C4-2B (cell line): ENCODE measurements around the gene PCDHGA4.
A peak's percentile ranks its signal among the peaks of the same experiment; 100 is the strongest.
"Not testable (repeated sequence)": the region's sequence is repeated elsewhere in the genome, so short reads cannot be mapped to it uniquely, and the experiment has no call there.

Experiments used
- H3K27ac ChIP-seq: fragments of 450-650 bp; 2 replicates; pipeline ENCODE4 v1.5.1; 2017
- ZFX ChIP-seq: fragments of 450-650 bp; IDR thresholded peaks from 2 replicates; pipeline ENCODE4 v1.6.1; 2017
- TF ChIP-seq, protein P1 (sequence below): fragments of 450-650 bp; conservative IDR thresholded peaks from 2 replicates; pipeline ENCODE4 v1.5.1; 2017; ENCODE audit warnings: mild to moderate bottlenecking

Gene PCDHGA4

DNA sequence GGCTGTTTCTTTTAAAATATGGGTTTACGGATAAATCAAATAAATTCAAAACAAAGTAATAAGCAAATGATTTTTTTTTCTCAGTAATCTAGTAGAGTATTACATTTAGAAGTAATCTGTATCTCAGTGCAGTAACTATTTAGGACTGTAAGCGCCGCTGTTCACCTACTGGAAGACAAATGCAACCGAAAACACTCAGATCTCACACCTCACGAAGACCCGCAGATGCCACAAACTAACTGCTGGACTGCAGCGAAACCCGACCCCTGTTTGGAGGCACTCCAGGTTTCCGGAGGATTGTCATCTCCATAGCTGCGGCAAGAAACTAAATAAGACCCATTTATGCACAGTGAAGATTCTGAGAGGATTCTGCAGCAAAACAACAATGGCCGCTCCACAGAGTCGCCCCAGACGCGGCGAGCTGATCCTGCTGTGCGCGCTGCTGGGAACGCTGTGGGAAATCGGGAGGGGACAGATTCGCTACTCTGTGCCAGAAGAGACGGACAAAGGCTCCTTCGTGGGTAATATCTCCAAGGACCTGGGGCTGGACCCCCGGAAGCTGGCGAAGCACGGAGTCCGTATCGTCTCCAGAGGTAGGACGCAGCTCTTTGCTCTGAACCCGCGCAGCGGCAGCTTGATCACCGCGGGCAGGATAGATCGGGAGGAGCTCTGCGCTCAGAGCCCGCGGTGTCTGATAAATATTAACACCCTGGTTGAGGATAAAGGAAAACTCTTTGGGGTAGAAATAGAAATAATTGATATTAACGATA is 37.8 kb downstream of the PCDHGA4 start, which contains the start of gene PCDHGA8:
TSS of gene PCDHGA8 (plus strand) at position 205 of the 770 bp plus-strand sequence. CDS start at position 386, 181 bp downstream.
- TF ChIP-seq, protein P1, sequence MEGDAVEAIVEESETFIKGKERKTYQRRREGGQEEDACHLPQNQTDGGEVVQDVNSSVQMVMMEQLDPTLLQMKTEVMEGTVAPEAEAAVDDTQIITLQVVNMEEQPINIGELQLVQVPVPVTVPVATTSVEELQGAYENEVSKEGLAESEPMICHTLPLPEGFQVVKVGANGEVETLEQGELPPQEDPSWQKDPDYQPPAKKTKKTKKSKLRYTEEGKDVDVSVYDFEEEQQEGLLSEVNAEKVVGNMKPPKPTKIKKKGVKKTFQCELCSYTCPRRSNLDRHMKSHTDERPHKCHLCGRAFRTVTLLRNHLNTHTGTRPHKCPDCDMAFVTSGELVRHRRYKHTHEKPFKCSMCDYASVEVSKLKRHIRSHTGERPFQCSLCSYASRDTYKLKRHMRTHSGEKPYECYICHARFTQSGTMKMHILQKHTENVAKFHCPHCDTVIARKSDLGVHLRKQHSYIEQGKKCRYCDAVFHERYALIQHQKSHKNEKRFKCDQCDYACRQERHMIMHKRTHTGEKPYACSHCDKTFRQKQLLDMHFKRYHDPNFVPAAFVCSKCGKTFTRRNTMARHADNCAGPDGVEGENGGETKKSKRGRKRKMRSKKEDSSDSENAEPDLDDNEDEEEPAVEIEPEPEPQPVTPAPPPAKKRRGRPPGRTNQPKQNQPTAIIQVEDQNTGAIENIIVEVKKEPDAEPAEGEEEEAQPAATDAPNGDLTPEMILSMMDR, result peak; percentile 88
- TF ChIP-seq ZFX, result no peak
- no peak within 1 kb of the TSS for H3K27ac ChIP-seq

GRCh38 chr5:141393267-141393666 is 38.4 kb downstream of the PCDHGA4 start:
- no peak overlapping the region for H3K27ac ChIP-seq
- TF ChIP-seq, protein P1, result no peak
- TF ChIP-seq ZFX, result no peak

- H3K27ac ChIP-seq, result not testable (repeated sequence)
Observed at GRCh38 chr5:141394401-141395187, 39.8 kb downstream of the PCDHGA4 start.

DNA sequence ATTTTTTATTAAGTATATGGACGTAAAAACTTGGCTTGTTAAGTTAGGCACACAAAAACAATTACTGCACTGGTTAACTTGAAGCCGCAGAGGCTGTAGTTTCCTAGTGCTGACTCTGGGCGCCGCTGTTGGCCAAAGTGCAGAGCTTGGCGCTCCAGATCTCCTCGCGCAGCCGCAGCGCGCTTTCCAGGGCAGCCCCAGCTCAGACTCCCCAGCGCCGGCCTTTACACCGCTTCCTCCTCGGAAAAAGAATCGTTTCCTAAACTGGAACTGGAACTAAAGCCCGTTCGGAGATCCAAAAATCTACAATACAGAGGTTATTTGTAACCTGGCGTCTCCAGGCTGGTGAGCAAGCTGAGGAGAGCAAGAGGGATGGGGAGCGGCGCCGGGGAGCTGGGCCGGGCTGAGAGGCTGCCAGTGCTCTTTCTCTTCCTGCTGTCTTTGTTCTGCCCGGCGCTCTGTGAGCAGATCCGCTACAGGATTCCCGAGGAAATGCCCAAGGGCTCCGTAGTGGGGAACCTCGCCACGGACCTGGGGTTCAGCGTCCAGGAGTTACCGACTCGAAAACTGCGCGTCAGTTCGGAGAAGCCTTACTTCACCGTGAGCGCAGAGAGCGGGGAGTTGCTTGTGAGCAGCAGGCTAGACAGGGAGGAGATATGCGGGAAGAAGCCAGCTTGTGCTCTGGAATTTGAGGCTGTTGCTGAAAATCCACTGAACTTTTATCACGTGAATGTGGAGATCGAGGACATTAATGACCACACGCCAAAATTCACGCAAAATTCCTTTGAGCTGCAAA is 43.1 kb downstream of the PCDHGA4 start, which contains the start of gene PCDHGB5:
TSS of gene PCDHGB5 (plus strand) at position 192 of the 796 bp plus-strand sequence. CDS start at position 373, 181 bp downstream.
- H3K27ac ChIP-seq, result not testable (repeated sequence)
- TF ChIP-seq, protein P1, result peak; percentile 82

GRCh38 chr5:141398608-141399007 is 43.8 kb downstream of the PCDHGA4 start:
- no peak for TF ChIP-seq ZFX
- TF ChIP-seq, protein P1, result no peak
- H3K27ac ChIP-seq, result no peak overlapping the region

- TF ChIP-seq, protein P1, result no peak
- TF ChIP-seq ZFX, result no peak
- H3K27ac ChIP-seq, result no peak overlapping the region
Observed at GRCh38 chr5:141399555-141400258, 44.9 kb downstream of the PCDHGA4 start.
